Breast epithelium (tissue), 4 donors: ENCODE data around the gene FSTL5. TPM values are rescaled to one million over a fixed set of nuclear protein-coding genes. Genes with fewer than 3 reads are reported as not detected.

Experiments used
- DNase-seq, 2 donors: peaks; one replicate each; pipeline ENCODE4 v3.0.0-alpha.2; 2019; ENCODE audit warnings: low spot score in 2 of 2
- H3K27ac ChIP-seq, 2 donors: fragments of 200-600 bp; sonication (generic) in 1 of 2; one replicate each; pipeline ENCODE4 v1.5.1; 2016 to 2019; ENCODE audit warnings: mild to moderate bottlenecking in 1 of 2
- H3K27me3 ChIP-seq, 2 donors: fragments of 200-600 bp; sonication (generic) in 1 of 2; one replicate each; pipeline versions ENCODE4 v1.5.1 to v1.6.0; 2017 to 2019; ENCODE audit warnings: control low read depth in 1 of 2, mild to moderate bottlenecking in 1 of 2
- H3K36me3 ChIP-seq: fragments of 200-600 bp; one replicate; pipeline ENCODE4 v1.5.1; 2019
- H3K4me1 ChIP-seq, 2 donors: fragments of 200-600 bp; sonication (generic); one replicate each; pipeline ENCODE4 v1.5.1; 2016 to 2019; ENCODE audit warnings: control low read depth in 1 of 2
- H3K4me3 ChIP-seq, 3 donors: fragments of 200-600 bp; sonication (generic); 1 replicate in 2 of 3; 2 replicates in 1 of 3; pipeline ENCODE4 v1.5.1; 2016 to 2019; ENCODE audit warnings: mild to moderate bottlenecking in 3 of 3, moderate library complexity in 2 of 3
- H3K9me3 ChIP-seq, 2 donors: fragments of 200-600 bp; sonication (generic) in 1 of 2; one replicate each; pipeline ENCODE4 v1.5.1; 2016 to 2019; ENCODE audit warnings: control low read depth in 1 of 2
- CTCF ChIP-seq, 3 donors: fragments of 450-650 bp; IDR thresholded peaks; one replicate each; pipeline ENCODE4 v1.5.1; 2016 to 2017; ENCODE audit warnings: antibody characterized with exemption in 3 of 3, mild to moderate bottlenecking in 3 of 3, moderate library complexity in 3 of 3
- POLR2A ChIP-seq: fragments of 450-650 bp; IDR thresholded peaks from one replicate; pipeline ENCODE4 v1.6.1; 2016; ENCODE audit warnings: antibody characterized with exemption, mild to moderate bottlenecking, moderate library complexity
- POLR2AphosphoS5 ChIP-seq, 3 donors: sonication (generic); formaldehyde crosslinking; IDR thresholded peaks; one replicate each; pipeline ENCODE4 v1.6.1; 2017; ENCODE audit warnings: antibody characterized with exemption in 3 of 3
- intact Hi-C: fragments of 100-400 bp; cut with DNase I; formaldehyde crosslinking; loops from one replicate; pipeline ENCODE4 v1.15.1; 2023; ENCODE audit warnings: low total_unique reads
- total RNA-seq, 3 donors: library from RNA; depleted of rRNA; stranded (reverse); fragments of >200 nt; gene quantifications; one replicate each; pipeline ENCODE4 v1.1.0, GENCODE V29; 2016

Gene FSTL5
- total RNA-seq, 3 donors from 2014 or later, result not detected

- H3K9me3 ChIP-seq, result no peaks in the 10 kb centered on the region
- no peak overlapping the region for H3K27ac ChIP-seq
- no peaks in the 10 kb centered on the region for H3K27me3 ChIP-seq
- no peak overlapping the region for H3K4me3 ChIP-seq
- intact Hi-C loops, result no loop called here
- no peaks in the 10 kb centered on the region for H3K36me3 ChIP-seq
- TF ChIP-seq CTCF (IDR thresholded peaks at IDR 0.05) (no peak), POLR2A (no peak), POLR2AphosphoS5 (IDR thresholded peaks at IDR 0.05) (no peak)
- H3K4me1 ChIP-seq, result no peaks in the 10 kb centered on the region
- no peak for DNase-seq
These were observed 256.2 kb downstream of the FSTL5 start for GRCh38 chr4:161907590-161907955.

- intact Hi-C loops, result no loop called here
- Histone ChIP-seq H3K27ac (no peak overlapping the region), H3K36me3 (no peaks in the 10 kb centered on the region), H3K4me3 (no peak overlapping the region), H3K4me1 (no peaks in the 10 kb centered on the region), H3K9me3 (no peaks in the 10 kb centered on the region), H3K27me3 (no peaks in the 10 kb centered on the region)
- TF ChIP-seq CTCF (IDR thresholded peaks at IDR 0.05), result no peak
- TF ChIP-seq POLR2A, result no peak
- no peak for TF ChIP-seq POLR2AphosphoS5 (IDR thresholded peaks at IDR 0.05)
- DNase-seq, result no peak
These were observed 256.8 kb downstream of the FSTL5 start for GRCh38 chr4:161906836-161907589.

- Histone ChIP-seq H3K27me3 (no peaks in the 10 kb centered on the region), H3K4me3 (no peak overlapping the region), H3K36me3 (no peaks in the 10 kb centered on the region), H3K27ac (no peak overlapping the region), H3K9me3 (no peaks in the 10 kb centered on the region), H3K4me1 (no peaks in the 10 kb centered on the region)
- no peak for DNase-seq
- TF ChIP-seq CTCF (IDR thresholded peaks at IDR 0.05), result no peak
- no peak for TF ChIP-seq POLR2AphosphoS5 (IDR thresholded peaks at IDR 0.05)
- TF ChIP-seq POLR2A, result no peak
- intact Hi-C loops, result no loop called here
These were observed 263.7 kb downstream of the FSTL5 start for GRCh38 chr4:161900110-161900509.

GRCh38 chr4:161894493-161895167 lies 269.2 kb downstream of the FSTL5 start:
- no peak for TF ChIP-seq CTCF (IDR thresholded peaks at IDR 0.05)
- TF ChIP-seq POLR2AphosphoS5 (IDR thresholded peaks at IDR 0.05), result no peak
- no peak for TF ChIP-seq POLR2A
- DNase-seq, result no peak

GRCh38 chr4:161894014-161894413 lies 269.8 kb downstream of the FSTL5 start:
- H3K4me3 ChIP-seq, result no peak overlapping the region
- no peaks in the 10 kb centered on the region for H3K9me3 ChIP-seq
- TF ChIP-seq POLR2AphosphoS5 (IDR thresholded peaks at IDR 0.05) (no peak), CTCF (IDR thresholded peaks at IDR 0.05) (no peak), POLR2A (no peak)
- no peak overlapping the region for H3K27ac ChIP-seq
- intact Hi-C loops, result no loop called here
- DNase-seq, result no peak
- no peaks in the 10 kb centered on the region for H3K27me3 ChIP-seq
- no peaks in the 10 kb centered on the region for H3K36me3 ChIP-seq
- H3K4me1 ChIP-seq, result no peaks in the 10 kb centered on the region

More at GRCh38 chr4:161894493-161895167, 269.2 kb downstream of the FSTL5 start:
- Histone ChIP-seq H3K36me3 (no peaks in the 10 kb centered on the region), H3K4me1 (no peaks in the 10 kb centered on the region), H3K9me3 (no peaks in the 10 kb centered on the region), H3K27ac (no peak overlapping the region), H3K27me3 (no peaks in the 10 kb centered on the region), H3K4me3 (no peak overlapping the region)
- intact Hi-C loops, result no loop called here
